Ovary (tissue), 9 donors: ENCODE data around the gene RFX1. TPM values are rescaled to one million over a fixed set of nuclear protein-coding genes. Genes with fewer than 3 reads are reported as not detected.
"Not testable (repeated sequence)": the region's sequence is repeated elsewhere in the genome, so short reads cannot be mapped to it uniquely, and the experiment has no call there.

ENCODE experiments used
- DNase-seq, 5 donors: peaks; one replicate each; pipeline ENCODE4 v3.0.0-alpha.2; 2019 to 2020
- H3K27ac ChIP-seq, 2 donors: fragments of 200-600 bp; one replicate each; pipeline versions ENCODE4 v1.5.1 to v1.8.0; 2019 to 2022
- H3K27me3 ChIP-seq: fragments of 200-600 bp; one replicate; pipeline ENCODE4 v1.8.0; 2022
- H3K36me3 ChIP-seq: fragments of 200-600 bp; sonication (generic); one replicate; pipeline ENCODE4 v1.5.1; 2019
- H3K4me1 ChIP-seq: one replicate; pipeline ENCODE4 v1.8.1; 2013; ENCODE audit warnings: mild to moderate bottlenecking, moderate library complexity; ENCODE audit not compliant: insufficient read depth
- H3K4me3 ChIP-seq: fragments of 200-600 bp; sonication (generic); one replicate; pipeline ENCODE4 v1.5.1; 2017
- H3K9me3 ChIP-seq, 2 donors: fragments of 200-600 bp in 1 of 2; sonication (generic) in 1 of 2; one replicate each; pipeline versions ENCODE4 v1.5.1 to v1.8.1; 2013 to 2019; ENCODE audit warnings: mild to moderate bottlenecking in 1 of 2, moderate library complexity in 1 of 2
- CTCF ChIP-seq, 3 donors: fragments of 450-650 bp in 2 of 3; fragments of 200-600 bp in 1 of 3; IDR thresholded peaks; one replicate each; pipeline versions ENCODE4 v1.5.1 to v1.8.0; 2016 to 2022; ENCODE audit warnings: antibody characterized with exemption in 3 of 3, mild to moderate bottlenecking in 1 of 3
- EP300 ChIP-seq: sonication (generic); formaldehyde crosslinking; IDR thresholded peaks from one replicate; pipeline ENCODE4 v1.6.1; 2017; ENCODE audit warnings: antibody characterized with exemption
- POLR2A ChIP-seq: fragments of 450-650 bp; IDR thresholded peaks from one replicate; pipeline ENCODE4 v1.6.1; 2017; ENCODE audit warnings: antibody characterized with exemption, mild to moderate bottlenecking, moderate library complexity
- WGBS, 3 donors: extraction: QIAGEN DNeasy Blood & Tissue Kit in 1 of 3; methylation state at CpG; one replicate each; pipeline versions ENCODE4 v1.1.5 to v1.1.7; 2013 to 2017; 5-methylcytosine and 5-hydroxymethylcytosine counted together
- intact Hi-C, 4 donors: fragments of 100-400 bp; cut with DNase I; formaldehyde crosslinking; loops; one replicate each; pipeline versions ENCODE4 v1.11.0 to v1.15.1; 2022 to 2023
- polyA plus RNA-seq, 2 donors: library from polyadenylated mRNA; stranded (reverse); fragments of 200-250 nt in 1 of 2; fragments of 350-450 nt in 1 of 2; fragmentation: Illumina TruSeq in 1 of 2; extraction: RNeasy Lipid Tissue Mini Kit (QIAGEN cat#74804) in 1 of 2; gene quantifications; one replicate each; pipeline ENCODE4 v1.2.3, GENCODE V29; 2013 to 2014
- total RNA-seq, 7 donors: library from RNA; depleted of rRNA in 2 of 7; stranded (reverse); fragments of >200 nt in 2 of 7; fragmentation: NEBNext Ultra II Directional in 3 of 7; extraction: Animal tissue kit (Norgen Biotek cat#: 25700) in 3 of 7; gene quantifications; one replicate each; pipeline versions ENCODE4 v1.1.0 to v1.2.4, GENCODE V29; 2016 to 2023
- donor health status: DM: no; HTN: no; CAD: no; lungs with moderate emphysema.
- donor health status: DM: no; HTN: no; CAD: no.
- donor health status: Bipolar disorder and iron deficiency.
- donor health status: DM: yes; HTN: yes; CAD: no.
- donor health status: DM: no; HTN: no; CAD: no.
- donor health status: DM: yes; HTN: yes; CAD: no.

RFX1 gene
- total and polyA plus RNA-seq, 9 donors, result 1.2 to 16.1 (median 13.1) TPM

- TF ChIP-seq CTCF (IDR thresholded peaks at IDR 0.05) (no peak), EP300 (no peak), POLR2A (no peak)
- H3K4me3 ChIP-seq, result no peak overlapping the region
- no peaks in the 10 kb centered on the region for H3K36me3 ChIP-seq
- H3K27me3 ChIP-seq, result no peaks in the 10 kb centered on the region
- no peak overlapping the region for H3K27ac ChIP-seq
- H3K9me3 ChIP-seq, result no peaks in the 10 kb centered on the region
- DNase-seq, result no peak
- no peaks in the 10 kb centered on the region for H3K4me1 ChIP-seq
- intact Hi-C loops, result no loop called here
- 91 to 96% (median 93%) methylated on average over 4 of the region's 4 CpGs for WGBS, 3 donors
Measured at GRCh38 chr19:14050512-14050911, 44.4 kb upstream of the RFX1 start.

- WGBS, 3 donors, result 85 to 87% (median 86%) methylated on average over 8 of the region's 8 CpGs
- intact Hi-C loops, result loop anchor here in 1 of 4 donors (10.0 kb wide), 1 partner anchor 774 kb away; no protein-coding TSS in a partner anchor
Measured at GRCh38 chr19:14048443-14049153, 42.5 kb upstream of the RFX1 start.

GRCh38 chr19:14047866-14048265, 41.7 kb upstream of the RFX1 start:
- H3K27ac ChIP-seq, H3K27me3 ChIP-seq, H3K9me3 ChIP-seq, H3K4me3 ChIP-seq, DNase-seq, H3K36me3 ChIP-seq, H3K4me1 ChIP-seq: not testable (repeated sequence)
- intact Hi-C loops, result loop anchor here in 1 of 4 donors (10.0 kb wide), 1 partner anchor 773 kb away; no protein-coding TSS in a partner anchor
- 91 to 95% (median 94%) methylated on average over 10 of the region's 10 CpGs for WGBS, 3 donors

More at GRCh38 chr19:14048443-14049153, 42.5 kb upstream of the RFX1 start:
- Histone ChIP-seq H3K4me3 (no peak overlapping the region), H3K9me3 (no peaks in the 10 kb centered on the region), H3K27me3 (no peaks in the 10 kb centered on the region), H3K4me1 (no peaks in the 10 kb centered on the region), H3K27ac (no peak overlapping the region), H3K36me3 (no peaks in the 10 kb centered on the region)
- no peak for TF ChIP-seq EP300
- DNase-seq, result no peak

- 57 to 58% (median 57%) methylated on average over 19 of the region's 19 CpGs for WGBS, 3 donors
- not testable (repeated sequence) for H3K9me3 ChIP-seq, H3K27ac ChIP-seq, H3K27me3 ChIP-seq, H3K4me3 ChIP-seq, H3K4me1 ChIP-seq, H3K36me3 ChIP-seq
- DNase-seq, result peak in 1 of 5 donors; percentile 30
- peak in 2 of 3 donors; percentile 14 to 20 for TF ChIP-seq CTCF (IDR thresholded peaks at IDR 0.05)
- intact Hi-C loops, result loop anchor here in 1 of 4 donors (10.0 kb wide), 1 partner anchor 768 kb away; no protein-coding TSS in a partner anchor
Measured at GRCh38 chr19:14042659-14043608, 36.8 kb upstream of the RFX1 start.

- Histone ChIP-seq H3K4me3 (no peak overlapping the region), H3K4me1 (no peaks in the 10 kb centered on the region), H3K36me3 (no peaks in the 10 kb centered on the region), H3K9me3 (no peaks in the 10 kb centered on the region), H3K27me3 (no peaks in the 10 kb centered on the region), H3K27ac (no peak overlapping the region)
- 89 to 97% (median 96%) methylated on average over 7 of the region's 7 CpGs for WGBS, 3 donors
- intact Hi-C loops, result no loop called here
- DNase-seq, result no peak
- TF ChIP-seq CTCF (IDR thresholded peaks at IDR 0.05), result no peak
- no peak for TF ChIP-seq EP300
- no peak for TF ChIP-seq POLR2A
Measured at GRCh38 chr19:14039181-14039580, 33.1 kb upstream of the RFX1 start.
